HG03457 (cell line): ENCODE data around the gene USP54.

ENCODE experiments used
- ATAC-seq: cut with Tn5 transposase; IDR thresholded peaks from one replicate; pipeline ENCODE4 v1.9.1; 2021; ENCODE audit warnings: moderate number of reproducible peaks; ENCODE audit not compliant: unreplicated experiment

USP54 gene

GRCh38 chr10:73478636-73479035 is 112.5 kb downstream of the USP54 start:
- ATAC-seq, result no peak

GRCh38 chr10:73471226-73471625 is 119.9 kb downstream of the USP54 start:
- ATAC-seq, result no peak

GRCh38 chr10:73469579-73469978 is 121.6 kb downstream of the USP54 start:
- no peak for ATAC-seq

GRCh38 chr10:73467206-73467605 is 123.9 kb downstream of the USP54 start:
- ATAC-seq, result no peak

GRCh38 chr10:73465978-73466726 is 125.0 kb downstream of the USP54 start:
- ATAC-seq, result no peak

GRCh38 chr10:73460897-73461296 is 130.2 kb downstream of the USP54 start:
- ATAC-seq, result no peak

- no peak for ATAC-seq
Observed at GRCh38 chr10:73459683-73460314, 131.3 kb downstream of the USP54 start.

- no peak for ATAC-seq
Observed at GRCh38 chr10:73456187-73456890, 134.8 kb downstream of the USP54 start.

- no peak for ATAC-seq
Observed at GRCh38 chr10:73449113-73449512, 142.0 kb downstream of the USP54 start.

- ATAC-seq, result no peak
Observed at GRCh38 chr10:73448384-73448783, 142.8 kb downstream of the USP54 start.
